SU-DHL-6 (cell line): ENCODE data around the gene SLFNL1.
A peak's percentile ranks its signal among the peaks of the same experiment; 100 is the strongest.

Experiments
- H2AFZ ChIP-seq: fragments of 200-600 bp; sonication (generic); 2 replicates; pipeline ENCODE4 v1.6.1; 2014; ENCODE audit warnings: low read depth, mild to moderate bottlenecking, moderate library complexity, mixed read lengths, antibody characterized with exemption, low read length; ENCODE audit not compliant: severe bottlenecking
- H3F3A ChIP-seq: fragments of 200-600 bp; shearing (Covaris generic); 2 replicates; pipeline ENCODE4 v1.6.0; 2016; ENCODE audit warnings: antibody characterized with exemption, mild to moderate bottlenecking; ENCODE audit not compliant: insufficient read depth
- H3K27ac ChIP-seq: fragments of 200-600 bp; sonication (generic); 2 replicates; pipeline ENCODE4 v1.5.1; 2016; ENCODE audit warnings: low read depth, mild to moderate bottlenecking, low read length, moderate library complexity, mixed read lengths
- H3K27me3 ChIP-seq: fragments of 200-600 bp; sonication (generic), shearing (Covaris generic); 2 replicates; pipeline ENCODE4 v1.6.0; 2014; ENCODE audit warnings: mild to moderate bottlenecking, low read length
- H3K36me3 ChIP-seq: fragments of 200-600 bp; sonication (generic); 2 replicates; pipeline ENCODE4 v1.6.1; 2014; ENCODE audit warnings: mild to moderate bottlenecking, low read length, mixed read lengths
- H3K4me2 ChIP-seq: fragments of 300-600, 200-600 bp; shearing (Covaris generic), sonication (generic); 2 replicates; pipeline ENCODE4 v1.6.0; 2014; ENCODE audit warnings: low read length, low read depth, mild to moderate bottlenecking; ENCODE audit not compliant: poor library complexity, severe bottlenecking
- H3K4me3 ChIP-seq: fragments of 200-600 bp; sonication (generic); 2 replicates; pipeline ENCODE4 v1.5.1; 2014; ENCODE audit warnings: antibody characterized with exemption, low read length, mild to moderate bottlenecking, mixed read lengths; ENCODE audit not compliant: insufficient read depth, poor library complexity, severe bottlenecking
- H3K79me2 ChIP-seq: fragments of 200-600 bp; sonication (generic); 2 replicates; pipeline ENCODE4 v1.6.1; 2014; ENCODE audit warnings: mild to moderate bottlenecking, low read length, moderate library complexity; ENCODE audit not compliant: insufficient read depth
- H3K9ac ChIP-seq: fragments of 200-600 bp; sonication (generic); 2 replicates; pipeline ENCODE4 v1.7.0; 2014; ENCODE audit warnings: mild to moderate bottlenecking, low read length
- H3K9me2 ChIP-seq: fragments of 200-600 bp; sonication (generic); replicated peaks from 2 replicates; pipeline ENCODE4 v1.6.1; 2014; ENCODE audit warnings: low read length; ENCODE audit not compliant: insufficient read depth
- H3K9me3 ChIP-seq: fragments of 200-600 bp; sonication (generic); 2 replicates; pipeline ENCODE4 v1.6.1; 2014; ENCODE audit warnings: low read length, mixed read lengths; ENCODE audit not compliant: insufficient read depth
- H4K20me1 ChIP-seq: fragments of 200-600 bp; sonication (generic); 2 replicates; pipeline ENCODE4 v1.6.1; 2014; ENCODE audit warnings: low read depth, mild to moderate bottlenecking, antibody characterized with exemption, low read length, moderate library complexity, mixed read lengths
- CTCF ChIP-seq: fragments of 200-600 bp; sonication (generic); IDR thresholded peaks from one replicate; pipeline ENCODE4 v1.5.1; 2017; ENCODE audit warnings: antibody characterized with exemption, mild to moderate bottlenecking, low read length, moderate library complexity; ENCODE audit not compliant: insufficient read depth, poor library complexity, severe bottlenecking
- EZH2phosphoT487 ChIP-seq: fragments of 200-600 bp; sonication (generic), shearing (Covaris generic); conservative IDR thresholded peaks from 2 replicates; pipeline ENCODE4 v1.6.1; 2018; ENCODE audit warnings: mild to moderate bottlenecking, antibody characterized with exemption, low read length, moderate library complexity, mixed read lengths

Gene SLFNL1

GRCh38 chr1:40978886-40979240 is 42.7 kb downstream of the SLFNL1 start:
- Histone ChIP-seq H3K79me2 (peaks cover 39% of the 10 kb centered on the region), H3K9me2 (no peaks in the 10 kb centered on the region), H3F3A (no peaks in the 10 kb centered on the region), H3K4me3 (peak overlapping the region; percentile 93), H3K27ac (peak overlapping the region; percentile 95), H2AFZ (peak overlapping the region; percentile 82), H3K27me3 (no peaks in the 10 kb centered on the region), H3K9me3 (no peaks in the 10 kb centered on the region), H3K36me3 (peaks cover 2% of the 10 kb centered on the region), H3K9ac (peak overlapping the region; percentile 99), H3K4me2 (peak overlapping the region; percentile 73), H4K20me1 (peaks cover 18% of the 10 kb centered on the region; the same call in 1 of the 2 replicates)
- TF ChIP-seq CTCF (no peak), EZH2phosphoT487 (no peak)

DNA sequence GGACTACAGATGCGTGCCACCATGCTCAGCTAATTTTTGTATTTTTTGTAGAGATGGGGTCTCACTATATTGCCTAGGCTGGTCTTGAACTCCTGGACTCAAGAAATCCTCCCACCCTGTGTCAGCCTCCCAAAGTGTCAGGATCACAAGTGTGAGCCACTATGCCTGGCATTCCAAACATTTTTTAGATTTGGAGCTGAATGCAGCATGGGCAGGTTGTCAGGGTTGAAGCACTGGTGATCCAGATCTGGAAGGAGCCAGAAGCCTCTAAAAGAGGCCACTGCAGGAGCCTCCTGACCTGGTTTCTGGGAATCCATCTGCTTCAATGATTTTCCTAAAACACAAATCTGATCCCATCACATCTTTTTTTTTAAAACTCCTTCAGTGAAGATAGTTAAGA is 43.8 kb downstream of the SLFNL1 start:
- H2AFZ ChIP-seq: no peak overlapping the region
- no peaks in the 10 kb centered on the region for H3F3A ChIP-seq
- H3K4me3 ChIP-seq: no peak overlapping the region
- H3K9ac ChIP-seq: no peak overlapping the region
- TF ChIP-seq EZH2phosphoT487 (no peak), CTCF (no peak)
- H3K4me2 ChIP-seq: no peak overlapping the region
- H3K27me3 ChIP-seq: no peaks in the 10 kb centered on the region
- H3K27ac ChIP-seq: no peak overlapping the region
- H3K79me2 ChIP-seq: peaks cover 27% of the 10 kb centered on the region
- H4K20me1 ChIP-seq: peaks cover 10% of the 10 kb centered on the region; the same call in 1 of the 2 replicates
- no peaks in the 10 kb centered on the region for H3K9me2 ChIP-seq
- no peaks in the 10 kb centered on the region for H3K36me3 ChIP-seq
- H3K9me3 ChIP-seq: no peaks in the 10 kb centered on the region

- no peaks in the 10 kb centered on the region for H3K9me3 ChIP-seq
- no peak overlapping the region for H3K27ac ChIP-seq
- H3K9me2 ChIP-seq: no peaks in the 10 kb centered on the region
- H3K36me3 ChIP-seq: no peaks in the 10 kb centered on the region
- H2AFZ ChIP-seq: no peak overlapping the region
- H3K9ac ChIP-seq: no peak overlapping the region
- peaks cover 8% of the 10 kb centered on the region; the same call in 1 of the 2 replicates for H4K20me1 ChIP-seq
- peaks cover 21% of the 10 kb centered on the region for H3K79me2 ChIP-seq
- H3K4me3 ChIP-seq: no peak overlapping the region
- no peak overlapping the region for H3K4me2 ChIP-seq
- no peaks in the 10 kb centered on the region for H3K27me3 ChIP-seq
- TF ChIP-seq EZH2phosphoT487 (no peak), CTCF (no peak)
- no peaks in the 10 kb centered on the region for H3F3A ChIP-seq
Observed at GRCh38 chr1:40976952-40977690, 44.4 kb downstream of the SLFNL1 start.
